Vagina (tissue), 2 donors: Measurements from ENCODE around the gene MFAP3.

Source experiments
- CTCF ChIP-seq, 3 experiments: fragments of 450-650 bp in 2 of 3; fragments of 200-600 bp in 1 of 3; sonication (generic) in 1 of 3; IDR thresholded peaks; one replicate each; pipeline ENCODE4 v1.5.1; 2017 to 2019; ENCODE audit warnings: antibody characterized with exemption in 3 of 3, mild to moderate bottlenecking in 2 of 3, moderate library complexity in 2 of 3
- POLR2A ChIP-seq, 2 donors: fragments of 450-650 bp; IDR thresholded peaks; one replicate each; pipeline ENCODE4 v1.6.1; 2017; ENCODE audit warnings: antibody characterized with exemption in 2 of 2, mild to moderate bottlenecking in 2 of 2, moderate library complexity in 2 of 2

- TF ChIP-seq CTCF (IDR thresholded peaks at IDR 0.05) (no peak), POLR2A (IDR thresholded peaks at IDR 0.05) (no peak)
These were observed 7.7 kb downstream of the MFAP3 start for GRCh38 chr5:154046486-154046885.
